IMR-90 (cell line): ENCODE data around the gene DNM3. TPM values are rescaled to one million over a fixed set of nuclear protein-coding genes. Genes with fewer than 3 reads are reported as not detected.

ENCODE experiments used
- ATAC-seq: fragments of 200-7000 bp; cut with Tn5 transposase; 2 replicates; pipeline ENCODE4 v1.9.1; 2020; ENCODE audit warnings: low read depth, mild to moderate bottlenecking, moderate library complexity
- BruUV-seq: library from RNA; stranded (reverse); fragments of 400-500 nt; replicated peaks from 2 replicates; lab custom pipeline; 2021; lab: Mats Ljungman, UMichigan
- CTCF ChIA-PET: fragments of 300-600 bp; formaldehyde crosslinking; extraction: SDS; loops from one replicate; lab custom pipeline; 2021; ENCODE audit warnings: antibody characterized with exemption; lab: Yijun Ruan, JAX
- POLR2A ChIA-PET: fragments of 300-600 bp; sonication (Branson Sonifier 250); formaldehyde crosslinking; loops from one replicate; lab custom pipeline; 2022; ENCODE audit warnings: antibody characterized with exemption; ENCODE audit not compliant: unreplicated experiment; lab: Charles Lee
- DNase-seq: peaks from one replicate; pipeline ENCODE4 v3.0.0; 2013
- H2AFZ ChIP-seq: replicated peaks from 2 replicates; pipeline ENCODE3; 2013; ENCODE audit warnings: low read length, mild to moderate bottlenecking; ENCODE audit not compliant: poor library complexity
- H2AK5ac ChIP-seq: 2 replicates; pipeline ENCODE4 v1.6.1; 2013; ENCODE audit warnings: low read depth, low read length, inconsistent platforms
- H2AK9ac ChIP-seq: replicated peaks from 2 replicates; pipeline ENCODE3; 2013; ENCODE audit warnings: mild to moderate bottlenecking, low read depth, low read length, moderate library complexity; ENCODE audit not compliant: poor library complexity
- H2BK120ac ChIP-seq: 2 replicates; pipeline ENCODE4 v1.6.1; 2013; ENCODE audit warnings: low read depth, low read length, inconsistent platforms
- H2BK15ac ChIP-seq: 3 replicates; pipeline ENCODE4 v1.6.1; 2013; ENCODE audit warnings: low read depth, low read length, inconsistent platforms
- H2BK20ac ChIP-seq: 2 replicates; pipeline ENCODE4 v1.6.1; 2013; ENCODE audit warnings: low read depth, mild to moderate bottlenecking, inconsistent platforms, low read length, moderate library complexity
- H2BK5ac ChIP-seq: 2 replicates; pipeline ENCODE4 v1.6.1; 2013; ENCODE audit warnings: mild to moderate bottlenecking, low read depth, low read length, inconsistent platforms; ENCODE audit not compliant: poor library complexity, severe bottlenecking
- H3K14ac ChIP-seq: replicated peaks from 2 replicates; pipeline ENCODE4 v1.6.1; 2013; ENCODE audit warnings: low read depth, low read length, inconsistent platforms
- H3K18ac ChIP-seq: 2 replicates; pipeline ENCODE4 v1.6.1; 2013; ENCODE audit warnings: low read depth, low read length, control low read depth
- H3K23ac ChIP-seq: 2 replicates; pipeline ENCODE4 v1.6.1; 2013; ENCODE audit warnings: low read depth, low read length, inconsistent platforms
- H3K27ac ChIP-seq: 2 replicates; pipeline ENCODE4 v1.5.1; 2013; ENCODE audit warnings: mild to moderate bottlenecking, control low read depth, low read length; ENCODE audit not compliant: insufficient read depth
- H3K27me3 ChIP-seq: 2 replicates; pipeline ENCODE4 v1.6.1; 2013; ENCODE audit warnings: low read length; ENCODE audit not compliant: control insufficient read depth, insufficient read depth
- H3K36me3 ChIP-seq: 2 replicates; pipeline ENCODE4 v1.6.1; 2013; ENCODE audit warnings: low read length, mixed read lengths; ENCODE audit not compliant: control insufficient read depth, insufficient read depth
- H3K4ac ChIP-seq: 2 replicates; pipeline ENCODE4 v1.6.1; 2013; ENCODE audit warnings: low read depth, low read length, inconsistent platforms
- H3K4me1 ChIP-seq: 2 replicates; pipeline ENCODE4 v1.6.1; 2013; ENCODE audit warnings: low read length, mixed read lengths; ENCODE audit not compliant: control insufficient read depth, insufficient read depth
- H3K4me2 ChIP-seq: 2 replicates; pipeline ENCODE4 v1.6.1; 2013; ENCODE audit warnings: low read depth, mild to moderate bottlenecking, control low read depth, low read length, moderate library complexity
- H3K4me3 ChIP-seq: 2 replicates; pipeline ENCODE4 v1.5.1; 2013; ENCODE audit warnings: low read depth, mild to moderate bottlenecking, control low read depth, low read length, moderate library complexity; ENCODE audit not compliant: insufficient read depth
- H3K56ac ChIP-seq: 2 replicates; pipeline ENCODE4 v1.6.1; 2013; ENCODE audit warnings: low read length, inconsistent platforms; ENCODE audit not compliant: insufficient read depth; ENCODE audit errors: extremely low read depth
- H3K79me1 ChIP-seq, 2 experiments: 2 replicates each; pipeline ENCODE4 v1.6.1; 2013; ENCODE audit warnings: low read length in 2 of 2, inconsistent platforms in 1 of 2, low read depth in 1 of 2
- H3K9ac ChIP-seq: 2 replicates; pipeline ENCODE4 v1.6.1; 2013; ENCODE audit warnings: low read depth, low read length, control low read depth
- H3K9me1 ChIP-seq: 2 replicates; pipeline ENCODE4 v1.6.1; 2013; ENCODE audit warnings: low read length, inconsistent platforms; ENCODE audit not compliant: insufficient read depth
- H3K9me3 ChIP-seq: 2 replicates; pipeline ENCODE4 v1.6.1; 2013; ENCODE audit warnings: low read length; ENCODE audit not compliant: control insufficient read depth, insufficient read depth
- H4K20me1 ChIP-seq: 2 replicates; pipeline ENCODE4 v1.6.1; 2013; ENCODE audit warnings: low read length, inconsistent platforms; ENCODE audit not compliant: insufficient read depth
- H4K5ac ChIP-seq: 2 replicates; pipeline ENCODE4 v1.6.1; 2013; ENCODE audit warnings: mild to moderate bottlenecking, low read depth, low read length, control low read depth
- H4K8ac ChIP-seq, 2 experiments: 2 replicates each; pipeline ENCODE4 v1.6.1; 2013; ENCODE audit warnings: low read depth in 2 of 2, low read length in 2 of 2, control low read depth in 1 of 2, inconsistent platforms in 1 of 2
- H4K91ac ChIP-seq: 2 replicates; pipeline ENCODE4 v1.6.1; 2013; ENCODE audit warnings: low read depth, low read length, inconsistent platforms; ENCODE audit not compliant: insufficient read depth
- BHLHE40 ChIP-seq: fragments of 150-350 bp; IDR thresholded peaks from 2 replicates; pipeline ENCODE4 v1.6.1; 2016; ENCODE audit warnings: mild to moderate bottlenecking, low read depth, low read length
- CHD1 ChIP-seq: IDR thresholded peaks from 2 replicates; pipeline ENCODE4 v1.6.1; 2012; ENCODE audit warnings: low read depth, low read length, improper control_type of control experiment
- MAFK ChIP-seq: IDR thresholded peaks from 2 replicates; pipeline ENCODE4 v1.6.1; 2012; ENCODE audit warnings: low read depth, low read length, improper control_type of control experiment
- MAZ ChIP-seq: IDR thresholded peaks from 2 replicates; pipeline ENCODE4 v1.6.1; 2012; ENCODE audit warnings: low read depth, mild to moderate bottlenecking, low read length, improper control_type of control experiment, moderate library complexity, borderline replicate concordance
- POLR2A ChIP-seq: IDR thresholded peaks from 2 replicates; pipeline ENCODE4 v1.6.1; 2012; ENCODE audit warnings: mild to moderate bottlenecking, low read depth, low read length
- RAD21 ChIP-seq: IDR thresholded peaks from 2 replicates; pipeline ENCODE4 v1.6.1; 2012; ENCODE audit warnings: low read length, improper control_type of control experiment
- RCOR1 ChIP-seq: IDR thresholded peaks from 2 replicates; pipeline ENCODE4 v1.6.1; 2012; ENCODE audit warnings: mild to moderate bottlenecking, low read length, improper control_type of control experiment; ENCODE audit not compliant: insufficient replicate concordance
- SMC3 ChIP-seq: fragments of 150-350 bp; IDR thresholded peaks from 2 replicates; pipeline ENCODE4 v1.6.1; 2016; ENCODE audit warnings: low read depth, mild to moderate bottlenecking, antibody characterized with exemption, low read length, moderate library complexity
- WGBS, 2 experiments: methylation state at CpG; one replicate each; pipeline versions ENCODE4 v1.1.5 to v1.1.7; 2013; ENCODE audit warnings: missing lambda C conversion rate in 2 of 2; ENCODE audit not compliant: insufficient read length in 1 of 2; ENCODE audit errors: extremely low coverage in 2 of 2; 5-methylcytosine and 5-hydroxymethylcytosine counted together
- dilution Hi-C: fragments of 300-500 bp; cut with HindIII; formaldehyde crosslinking; loops from one replicate; pipeline ENCODE4 v1.14.3; 2018; ENCODE audit warnings: low sequenced_read_pairs; ENCODE audit not compliant: unreplicated experiment
- in situ Hi-C: fragments of 300-500 bp; cut with MboI; formaldehyde crosslinking; loops from 3 replicates; pipeline ENCODE4 v1.14.3; 2019; ENCODE audit warnings: low sequenced_read_pairs, inconsistent platforms, mixed read lengths
- intact Hi-C: fragments of 100-400 bp; cut with micrococcal nuclease; formaldehyde crosslinking; loops from 2 replicates; pipeline ENCODE4 v1.10.0; 2022
- polyA plus RNA-seq, 3 experiments: library from polyadenylated mRNA; depleted of rRNA; stranded (reverse); fragments of >200 nt; gene quantifications; 2 replicates each; pipeline ENCODE4 v1.2.3, GENCODE V29; 2012; ENCODE audit warnings: low replicate concordance in 1 of 3
- total RNA-seq: library from RNA; depleted of rRNA; stranded (reverse); fragments of >200 nt; gene quantifications from 2 replicates; pipeline ENCODE4 v1.2.3, GENCODE V29; 2012
- TF ChIP-seq, protein P1 (sequence below): fragments of 150-350 bp; IDR thresholded peaks from 2 replicates; pipeline ENCODE4 v1.6.1; 2017; ENCODE audit warnings: mild to moderate bottlenecking, antibody characterized with exemption, low read length, low read depth
- TF ChIP-seq, protein P2 (sequence below): fragments of 150-350 bp; IDR thresholded peaks from 2 replicates; pipeline ENCODE4 v1.6.1; 2016; ENCODE audit warnings: low read depth, mild to moderate bottlenecking, low read length, moderate library complexity, borderline replicate concordance

The DNM3 gene
- total and polyA plus RNA-seq, 2 of the 4 experiments (the other 2 are of a cell fraction) = 0.36 TPM

- H3K9me1 ChIP-seq = no peaks in the 10 kb centered on the region
- no peak overlapping the region for H4K5ac ChIP-seq
- no peak overlapping the region for H3K4ac ChIP-seq
- H3K79me1 ChIP-seq = no peaks in the 10 kb centered on the region
- no peak overlapping the region for H4K91ac ChIP-seq
- no peaks in the 10 kb centered on the region for H3K27me3 ChIP-seq
- H2AFZ ChIP-seq = no peak overlapping the region
- no peaks in the 10 kb centered on the region for H3K9me3 ChIP-seq
- no peak overlapping the region for H3K18ac ChIP-seq
- TF ChIP-seq MAZ = no peak
- TF ChIP-seq RCOR1 = no peak
- TF ChIP-seq, protein P1, sequence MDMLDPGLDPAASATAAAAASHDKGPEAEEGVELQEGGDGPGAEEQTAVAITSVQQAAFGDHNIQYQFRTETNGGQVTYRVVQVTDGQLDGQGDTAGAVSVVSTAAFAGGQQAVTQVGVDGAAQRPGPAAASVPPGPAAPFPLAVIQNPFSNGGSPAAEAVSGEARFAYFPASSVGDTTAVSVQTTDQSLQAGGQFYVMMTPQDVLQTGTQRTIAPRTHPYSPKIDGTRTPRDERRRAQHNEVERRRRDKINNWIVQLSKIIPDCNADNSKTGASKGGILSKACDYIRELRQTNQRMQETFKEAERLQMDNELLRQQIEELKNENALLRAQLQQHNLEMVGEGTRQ = no peak
- no peak for TF ChIP-seq RAD21
- TF ChIP-seq MAFK = no peak
- no peak for TF ChIP-seq CHD1
- TF ChIP-seq, protein P2, sequence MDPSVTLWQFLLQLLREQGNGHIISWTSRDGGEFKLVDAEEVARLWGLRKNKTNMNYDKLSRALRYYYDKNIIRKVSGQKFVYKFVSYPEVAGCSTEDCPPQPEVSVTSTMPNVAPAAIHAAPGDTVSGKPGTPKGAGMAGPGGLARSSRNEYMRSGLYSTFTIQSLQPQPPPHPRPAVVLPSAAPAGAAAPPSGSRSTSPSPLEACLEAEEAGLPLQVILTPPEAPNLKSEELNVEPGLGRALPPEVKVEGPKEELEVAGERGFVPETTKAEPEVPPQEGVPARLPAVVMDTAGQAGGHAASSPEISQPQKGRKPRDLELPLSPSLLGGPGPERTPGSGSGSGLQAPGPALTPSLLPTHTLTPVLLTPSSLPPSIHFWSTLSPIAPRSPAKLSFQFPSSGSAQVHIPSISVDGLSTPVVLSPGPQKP = no peak
- TF ChIP-seq SMC3 = no peak
- no peak for TF ChIP-seq BHLHE40
- TF ChIP-seq POLR2A = no peak
- H3K14ac ChIP-seq = no peak overlapping the region
- H2BK15ac ChIP-seq = no peak overlapping the region
- intact Hi-C loops (loop anchor here (5.0 kb wide), 2 partner anchors 123 to 138 kb away; no protein-coding TSS in a partner anchor), dilution Hi-C loops (no loop called here), in situ Hi-C loops (loop anchor here (10.0 kb wide), 1 partner anchor 250 kb away; no protein-coding TSS in a partner anchor)
- no peak overlapping the region for H2BK120ac ChIP-seq
- no CpG with 5 or more reads among the region's 5 CpGs for WGBS, 2 experiments
- no peak overlapping the region for H3K4me3 ChIP-seq
- peaks cover 2% of the 10 kb centered on the region for H3K4me1 ChIP-seq
- H2AK5ac ChIP-seq = no peak overlapping the region
- ATAC-seq (no peak), DNase-seq (peak; percentile 34)
- no peak overlapping the region for H2BK5ac ChIP-seq
- H3K23ac ChIP-seq = no peak overlapping the region
- H4K20me1 ChIP-seq = no peaks in the 10 kb centered on the region
- no TSS peak for BruUV-seq
- ChIA-PET POLR2A (interaction anchor here (0.6 to 0.9 kb wide), 2 partner anchors 86 to 124 kb away, joined by 4 to 13 read pairs; no protein-coding TSS in a partner anchor), CTCF (interaction anchor here (0.8 to 1.3 kb wide), 3 partner anchors 233 to 392 kb away, joined by 5 to 7 read pairs (median 5); no protein-coding TSS in a partner anchor)
- no peaks in the 10 kb centered on the region for H3K36me3 ChIP-seq
- H2AK9ac ChIP-seq = no peak overlapping the region
- no peak overlapping the region for H2BK20ac ChIP-seq
- H3K56ac ChIP-seq = no peak overlapping the region
- no peak overlapping the region for H4K8ac ChIP-seq
- no peak overlapping the region for H3K4me2 ChIP-seq
- no peak overlapping the region for H3K27ac ChIP-seq
- no peak overlapping the region for H3K9ac ChIP-seq
Observed at GRCh38 chr1:172394811-172395210, 553.5 kb downstream of the DNM3 start.
